ENCODE data around the gene BCL3. TPM values are rescaled to one million over a fixed set of nuclear protein-coding genes. Genes with fewer than 3 reads are reported as not detected.

Gene BCL3
- total and polyA plus RNA-seq, 10 of the 15 experiments (the other 5 are each of a cell fraction or from before 2014, with no cell fraction given), result 0.55 to 22.7 (median 3.6) TPM

- no peak for TF ChIP-seq ZBTB11 (CRISPR knock-in tag; IDR thresholded peaks at IDR 0.05)
- no peak for TF ChIP-seq ZNF592 (IDR thresholded peaks at IDR 0.05)
- no peak for TF ChIP-seq RB1 (IDR thresholded peaks at IDR 0.05; ENCODE audit: borderline replicate concordance)
- peak; percentile 41; the same call in 1 of the 2 replicates for TF ChIP-seq NR2F1 (conservative IDR thresholded peaks at IDR 0.05)
- no peak for TF ChIP-seq ZBTB33 (IDR thresholded peaks at IDR 0.05)
- no peak for TF ChIP-seq NFYA (IDR thresholded peaks at IDR 0.05; ENCODE audit: borderline replicate concordance, low read depth, low read length)
- peak; percentile 72 for TF ChIP-seq MEF2B (IDR thresholded peaks at IDR 0.05; ENCODE audit: partially characterized antibody, poor library complexity, severe bottlenecking)
- TF ChIP-seq EGR1 (IDR thresholded peaks at IDR 0.05; ENCODE audit: borderline replicate concordance in 1 of 2, low read depth in 2 of 2, low read length in 2 of 2), result 0 out of 3 replicates have a peak, but pooled peaks of 1 of the 2 experiments have one; percentile 2
- TF ChIP-seq USF2 (IDR thresholded peaks at IDR 0.05; ENCODE audit: borderline replicate concordance, low read depth, low read length), result no peak
- no peak for TF ChIP-seq ZBTB4 (CRISPR knock-in tag; IDR thresholded peaks at IDR 0.05)
- TF ChIP-seq BMI1 (IDR thresholded peaks at IDR 0.05; ENCODE audit: borderline replicate concordance), result no peak
These were observed 5.6 kb downstream of the BCL3 start (continued) for GRCh38 chr19:44753932-44754749.
